HepG2 (cell line): ENCODE results near the gene NAGA. TPM values are rescaled to one million over a fixed set of nuclear protein-coding genes. Genes with fewer than 3 reads are reported as not detected.
A peak's percentile ranks its signal among the peaks of the same experiment; 100 is the strongest.

Experiments
- ASH2L ChIP-seq: fragments of 300-600, 200-600 bp; sonication (generic); IDR thresholded peaks from 2 replicates; pipeline ENCODE4 v1.7.0; 2017; ENCODE audit warnings: low read depth, mild to moderate bottlenecking, moderate library complexity, mixed read lengths, low read length; ENCODE audit not compliant: insufficient read length
- CBFB ChIP-seq: sonication (generic); formaldehyde crosslinking; IDR thresholded peaks from 2 replicates; pipeline ENCODE4 v1.4.0; 2020; ENCODE audit warnings: missing genetic modification reagents
- ETS1 ChIP-seq: sonication (generic); formaldehyde crosslinking; IDR thresholded peaks from 2 replicates; pipeline ENCODE4 v1.4.0; 2020; ENCODE audit warnings: missing genetic modification reagents
- MED1 ChIP-seq: sonication (generic); formaldehyde crosslinking; IDR thresholded peaks from 2 replicates; pipeline ENCODE4 v1.4.0; 2020; ENCODE audit warnings: missing genetic modification reagents
- PLRG1 ChIP-seq: fragments of 450-650 bp; conservative IDR thresholded peaks from 2 replicates; pipeline ENCODE4 v1.6.1; 2016
- PRDM10 ChIP-seq: sonication (generic); formaldehyde crosslinking; IDR thresholded peaks from 2 replicates; pipeline ENCODE4 v1.4.0; 2020; ENCODE audit warnings: low read depth, missing genetic modification reagents
- RAD21 ChIP-seq: fragments of 450-650 bp; formaldehyde crosslinking; IDR thresholded peaks from 2 replicates; pipeline ENCODE4 v1.5.0; 2020; ENCODE audit warnings: mild to moderate bottlenecking
- RFX1 ChIP-seq: fragments of 450-650 bp; IDR thresholded peaks from 2 replicates; pipeline ENCODE4 v1.6.1; 2017
- RFXANK ChIP-seq: IDR thresholded peaks from 2 replicates; pipeline ENCODE4 v1.6.1; 2016
- SP1 ChIP-seq, 2 experiments: fragments of 450-650 bp in 1 of 2; sonication (generic) in 1 of 2; formaldehyde crosslinking in 1 of 2; IDR thresholded peaks; 2 replicates each; pipeline versions ENCODE4 v1.4.0 to v1.6.1; 2016 to 2020; ENCODE audit warnings: missing genetic modification reagents in 1 of 2
- STAT5B ChIP-seq: sonication (generic); formaldehyde crosslinking; IDR thresholded peaks from 2 replicates; pipeline ENCODE4 v1.4.0; 2020; ENCODE audit warnings: missing genetic modification reagents
- XBP1 ChIP-seq: sonication (generic); formaldehyde crosslinking; IDR thresholded peaks from 2 replicates; pipeline ENCODE4 v1.5.0; 2020; ENCODE audit warnings: missing genetic modification reagents
- ZNF280B ChIP-seq: sonication (generic); formaldehyde crosslinking; IDR thresholded peaks from 2 replicates; pipeline ENCODE4 v1.5.0; 2020; ENCODE audit warnings: missing genetic modification reagents, mild to moderate bottlenecking, borderline replicate concordance
- ZNF296 ChIP-seq: sonication (generic); formaldehyde crosslinking; conservative IDR thresholded peaks from 2 replicates; pipeline ENCODE4 v1.5.0; 2020; ENCODE audit warnings: mild to moderate bottlenecking, missing genetic modification reagents
- ZNF564 ChIP-seq: sonication (generic); formaldehyde crosslinking; IDR thresholded peaks from 2 replicates; pipeline ENCODE4 v1.8.1; 2023; ENCODE audit warnings: mild to moderate bottlenecking, missing genetic modification reagents
- ZNF639 ChIP-seq: conservative IDR thresholded peaks from 2 replicates; pipeline ENCODE4 v1.6.1; 2018; ENCODE audit warnings: missing genetic modification reagents
- ZNF703 ChIP-seq: sonication (generic); formaldehyde crosslinking; IDR thresholded peaks from 2 replicates; pipeline ENCODE4 v1.5.1; 2020; ENCODE audit warnings: missing genetic modification reagents, mild to moderate bottlenecking, moderate library complexity, borderline replicate concordance
- ZNF724P ChIP-seq: sonication (generic); formaldehyde crosslinking; IDR thresholded peaks from 2 replicates; pipeline ENCODE4 v1.8.0; 2022; ENCODE audit warnings: missing genetic modification reagents, borderline replicate concordance
- ZUFSP ChIP-seq: sonication (generic); formaldehyde crosslinking; IDR thresholded peaks from 2 replicates; pipeline ENCODE4 v1.9.0; 2021; ENCODE audit warnings: missing genetic modification reagents, mild to moderate bottlenecking, borderline replicate concordance
- polyA plus RNA-seq, 8 experiments: library from polyadenylated mRNA; depleted of rRNA in 3 of 8; stranded (reverse) in 7 of 8; unstranded in 1 of 8; fragments of >200 nt; fragmentation: Illumina TruSeq in 4 of 8; extraction: Trizol in 4 of 8; gene quantifications; 2 replicates each; pipeline versions ENCODE4 v1.2.1 to v1.2.3, GENCODE V29; 2011 to 2016; ENCODE audit warnings: low read depth in 4 of 8, missing spikeins in 1 of 8, mixed read lengths in 1 of 8; ENCODE audit not compliant: insufficient read depth in 1 of 8
- total RNA-seq, 5 experiments: library from RNA; depleted of rRNA; stranded (reverse); fragments of >200 nt; fragmentation: Illumina TruSeq; extraction: Trizol; gene quantifications; 2 replicates each; pipeline ENCODE4 v1.2.3, GENCODE V29; 2016; ENCODE audit warnings: low read depth in 1 of 5

NAGA gene
- total and polyA plus RNA-seq, 2 of the 13 experiments (the other 11 are each of a cell fraction or from before 2014, with no cell fraction given), result 15.1 to 23.4 TPM

GRCh38 chr22:42079319-42080251 lies 9.0 kb upstream of the NAGA start, which contains the start of gene SMDT1 (continued):
- TF ChIP-seq RAD21 (CRISPR knock-in tag) (0 out of 2 replicates have a peak, but pooled peaks have one; percentile 28), ZNF724P (CRISPR knock-in tag) (peak; percentile 71; the same call in 1 of the 2 replicates), ZNF703 (CRISPR knock-in tag) (no peak), ZNF280B (CRISPR knock-in tag) (peak; percentile 79; the same call in 1 of the 2 replicates), STAT5B (CRISPR knock-in tag) (no peak), ZUFSP (CRISPR knock-in tag) (no peak), ETS1 (CRISPR knock-in tag) (0 out of 2 replicates have a peak, but pooled peaks have one; percentile 55), ZNF639 (CRISPR knock-in tag) (0 out of 2 replicates have a peak, but pooled peaks have one; percentile 46), ZNF564 (CRISPR knock-in tag) (0 out of 2 replicates have a peak, but pooled peaks have one; percentile 62), CBFB (CRISPR knock-in tag) (peak; percentile 56), RFX1 (peak; percentile 5; the same call in 1 of the 2 replicates), RFXANK (CRISPR knock-in tag) (no peak), XBP1 (CRISPR knock-in tag) (peak; percentile 78; the same call in 1 of the 2 replicates), PLRG1 (no peak), ZNF296 (CRISPR knock-in tag) (no peak), MED1 (CRISPR knock-in tag) (peak; percentile 76), PRDM10 (CRISPR knock-in tag) (peak; percentile 34; the same call in 1 of the 2 replicates), SP1 (IDR thresholded peaks at IDR 0.05) (no peak), SP1 (CRISPR knock-in tag; IDR thresholded peaks at IDR 0.05) (peak; percentile 23; the same call in 1 of the 2 replicates), ASH2L (peak; percentile 96)
